GM12878 (cell line): ENCODE measurements around the gene HCN3. TPM values are rescaled to one million over a fixed set of nuclear protein-coding genes. Genes with fewer than 3 reads are reported as not detected.
A peak's percentile ranks its signal among the peaks of the same experiment; 100 is the strongest.

Source experiments
- ATAC-seq: fragments of 200-7000 bp; cut with Tn5 transposase; 3 replicates; pipeline ENCODE4 v1.9.1; 2020; ENCODE audit warnings: mild to moderate bottlenecking, moderate library complexity
- BruUV-seq: library from RNA; stranded (reverse); fragments of 400-500 nt; replicated peaks from 2 replicates; lab custom pipeline; 2021; lab: Mats Ljungman, UMichigan
- CTCF ChIA-PET: fragments of 300-600 bp; sonication (Branson Sonifier 250); formaldehyde crosslinking; extraction: SDS; loops from one replicate; lab custom pipeline; 2021; ENCODE audit warnings: inconsistent platforms; lab: Yijun Ruan, JAX
- POLR2A ChIA-PET: fragments of 350-600 bp; formaldehyde crosslinking; extraction: SDS; loops from one replicate; lab custom pipeline; 2021; ENCODE audit warnings: inconsistent platforms; lab: Charles Lee
- RAD21 ChIA-PET: fragments of 300-600 bp; sonication (Branson Sonifier 250); formaldehyde crosslinking; loops from one replicate; lab custom pipeline; 2023; ENCODE audit warnings: antibody characterized with exemption; ENCODE audit not compliant: unreplicated experiment; lab: Charles Lee
- SMC1A ChIA-PET: fragments of 300-600 bp; sonication (Branson Sonifier 250); formaldehyde crosslinking; loops from one replicate; lab custom pipeline; 2023; ENCODE audit not compliant: unreplicated experiment, uncharacterized antibody; lab: Charles Lee
- DNase-seq: peaks from one replicate; pipeline ENCODE4 v3.0.0-alpha.2; 2011; ENCODE audit warnings: low read depth, low spot score
- FAIRE-seq: peaks from 3 replicates; lab custom pipeline; 2011; peaks lifted over from hg19 to GRCh38; lab: Jason Lieb, UNC
- H2AFZ ChIP-seq: 2 replicates; pipeline ENCODE4 v1.6.0; 2011; ENCODE audit warnings: low read depth, low read length, control low read depth; ENCODE audit not compliant: control insufficient read depth
- H3K27ac ChIP-seq: 2 replicates; pipeline ENCODE4 v1.5.1; 2011; ENCODE audit warnings: control low read depth; ENCODE audit not compliant: control insufficient read depth, insufficient read depth
- H3K27me3 ChIP-seq, 2 experiments: replicated peaks in 1 of 2; 2 replicates each; pipeline versions ENCODE4 v1.6.0 to v1.6.1; 2011; ENCODE audit warnings: low read length in 1 of 2; ENCODE audit not compliant: control insufficient read depth in 2 of 2, insufficient read depth in 2 of 2
- H3K36me3 ChIP-seq, 2 experiments: 2 replicates each; pipeline ENCODE4 v1.5.1; 2011; ENCODE audit warnings: low read length in 1 of 2; ENCODE audit not compliant: control insufficient read depth in 2 of 2, insufficient read depth in 2 of 2
- H3K4me1 ChIP-seq: 2 replicates; pipeline ENCODE4 v1.6.1; 2011; ENCODE audit warnings: mild to moderate bottlenecking, low read length, moderate library complexity, mixed read lengths; ENCODE audit not compliant: control insufficient read depth, insufficient read depth
- H3K4me2 ChIP-seq: 2 replicates; pipeline ENCODE4 v1.6.0; 2011; ENCODE audit warnings: control low read depth; ENCODE audit not compliant: control insufficient read depth, insufficient read depth
- H3K4me3 ChIP-seq: fragments of 200-600 bp; sonication (generic); 2 replicates; pipeline ENCODE4 v1.5.1; 2016
- H3K79me2 ChIP-seq: 2 replicates; pipeline ENCODE4 v1.6.0; 2011; ENCODE audit warnings: low read length; ENCODE audit not compliant: control insufficient read depth, insufficient read depth
- H3K9ac ChIP-seq: 2 replicates; pipeline ENCODE4 v1.8.0; 2011; ENCODE audit warnings: low read length, control low read depth, mixed read lengths; ENCODE audit not compliant: control insufficient read depth, insufficient read depth
- H3K9me3 ChIP-seq: replicated peaks from 3 replicates; pipeline ENCODE4 v1.5.1; 2011; ENCODE audit warnings: mild to moderate bottlenecking, low read length; ENCODE audit not compliant: control insufficient read depth, insufficient read depth
- H4K20me1 ChIP-seq: 2 replicates; pipeline ENCODE4 v1.6.0; 2011; ENCODE audit not compliant: control insufficient read depth, insufficient read depth
- ASH2L ChIP-seq: fragments of 300-600, 200-600 bp; sonication (generic); IDR thresholded peaks from 2 replicates; pipeline ENCODE4 v1.6.1; 2017; ENCODE audit warnings: low read depth, mild to moderate bottlenecking, borderline replicate concordance
- CBX3 ChIP-seq: fragments of 200-600 bp; sonication (generic); IDR thresholded peaks from 2 replicates; pipeline ENCODE4 v1.6.1; 2016; ENCODE audit warnings: low read depth, borderline replicate concordance
- EED ChIP-seq: sonication (generic); IDR thresholded peaks from 2 replicates; pipeline ENCODE4 v1.6.1; 2016; ENCODE audit warnings: antibody characterized with exemption, low read depth
- FOXM1 ChIP-seq: IDR thresholded peaks from 2 replicates; pipeline ENCODE4 v1.6.1; 2012; ENCODE audit warnings: low read depth, mild to moderate bottlenecking, inconsistent platforms, low read length, moderate library complexity
- GABPA ChIP-seq: IDR thresholded peaks from 2 replicates; pipeline ENCODE4 v1.6.1; 2014; ENCODE audit warnings: antibody characterized with exemption, low read depth, mild to moderate bottlenecking, inconsistent platforms
- HDAC2 ChIP-seq: fragments of 200-600 bp; sonication (generic); IDR thresholded peaks from 2 replicates; pipeline ENCODE4 v1.6.1; 2017
- HDGF ChIP-seq: fragments of 450-650 bp; IDR thresholded peaks from 2 replicates; pipeline ENCODE4 v1.6.1; 2016; ENCODE audit warnings: antibody characterized with exemption
- KAT2A ChIP-seq: conservative IDR thresholded peaks from 2 replicates; pipeline ENCODE4 v1.6.1; 2011; ENCODE audit warnings: low read depth, low read length; ENCODE audit not compliant: control insufficient read depth
- MTA2 ChIP-seq: fragments of 450-650 bp; IDR thresholded peaks from 2 replicates; pipeline ENCODE4 v1.6.1; 2016; ENCODE audit warnings: low read depth, mild to moderate bottlenecking, moderate library complexity
- MYB ChIP-seq: fragments of 150-350 bp; IDR thresholded peaks from 2 replicates; pipeline ENCODE4 v1.6.1; 2014; ENCODE audit warnings: mild to moderate bottlenecking, low read depth, low read length, borderline replicate concordance
- NBN ChIP-seq: fragments of 450-650 bp; IDR thresholded peaks from 2 replicates; pipeline ENCODE4 v1.6.1; 2016
- NR2C1 ChIP-seq: fragments of 450-650 bp; IDR thresholded peaks from 2 replicates; pipeline ENCODE4 v1.6.1; 2017; ENCODE audit warnings: antibody characterized with exemption, mild to moderate bottlenecking, moderate library complexity
- PAX5 ChIP-seq: IDR thresholded peaks from 2 replicates; pipeline ENCODE4 v1.6.1; 2011; ENCODE audit warnings: low read depth, low read length, borderline replicate concordance
- RELA ChIP-seq: fragments of 450-650 bp; IDR thresholded peaks from 2 replicates; pipeline ENCODE4 v1.8.0; 2014; ENCODE audit warnings: borderline replicate concordance; ENCODE audit not compliant: partially characterized antibody
- SIN3A ChIP-seq: IDR thresholded peaks from 2 replicates; pipeline ENCODE4 v1.6.1; 2012; ENCODE audit warnings: low read depth, low read length, improper control_type of control experiment
- SIX5 ChIP-seq: IDR thresholded peaks from 2 replicates; pipeline ENCODE4 v1.6.1; 2011; ENCODE audit warnings: mild to moderate bottlenecking, low read depth, low read length, moderate library complexity; ENCODE audit not compliant: severe bottlenecking
- SMAD5 ChIP-seq: IDR thresholded peaks from 2 replicates; pipeline ENCODE4 v1.6.1; 2016; ENCODE audit warnings: antibody characterized with exemption, low read depth
- SP1 ChIP-seq: IDR thresholded peaks from one replicate; pipeline ENCODE4 v1.6.1; 2011; ENCODE audit warnings: low read depth, low read length
- ZBED1 ChIP-seq: IDR thresholded peaks from 2 replicates; pipeline ENCODE4 v1.6.1; 2016; ENCODE audit warnings: borderline replicate concordance
- ZSCAN29 ChIP-seq: fragments of 450-650 bp; IDR thresholded peaks from 2 replicates; pipeline ENCODE4 v1.6.1; 2017; ENCODE audit warnings: mild to moderate bottlenecking, moderate library complexity
- WGBS: methylation state at CpG from one replicate; pipeline ENCODE4 v1.1.6; 2016; ENCODE audit warnings: low lambda C conversion rate; ENCODE audit not compliant: insufficient replicate concordance, insufficient coverage; ENCODE audit errors: missing lambda C conversion rate; 5-methylcytosine and 5-hydroxymethylcytosine counted together
- in situ Hi-C: fragments of 300-500 bp; cut with MboI; formaldehyde crosslinking; loops from 9 replicates; pipeline ENCODE4 v1.14.3; 2018; ENCODE audit warnings: mixed read lengths
- intact Hi-C: fragments of 100-400 bp; cut with micrococcal nuclease; formaldehyde crosslinking; loops from one replicate; pipeline ENCODE4 v1.14.2; 2022; ENCODE audit not compliant: unreplicated experiment
- polyA plus RNA-seq, 11 experiments: library from polyadenylated mRNA; depleted of rRNA in 4 of 11; unstranded in 6 of 11; stranded (reverse) in 5 of 11; fragments of >200 nt; fragmentation: Nextera tagmentation in 4 of 11; fragmentation: Illumina TruSeq in 1 of 11; extraction: Ambion mirVana in 4 of 11; extraction: Trizol in 1 of 11; gene quantifications; 1 replicate in 1 of 11; 2 replicates in 10 of 11; pipeline versions ENCODE4 v1.2.1 to v1.2.3, GENCODE V29; 2011 to 2016; ENCODE audit warnings: inconsistent platforms in 2 of 11, missing spikeins in 2 of 11, low read depth in 1 of 11
- total RNA-seq, 4 experiments: library from RNA; depleted of rRNA in 3 of 4; stranded (reverse); fragments of >200 nt in 3 of 4; fragmentation: Illumina TruSeq in 1 of 4; extraction: Trizol in 1 of 4; gene quantifications; 2 replicates each; pipeline versions ENCODE4 v1.2.1 to v1.2.3, GENCODE V29; 2013 to 2021
- TF ChIP-seq, protein P1 (sequence below): fragments of 450-650 bp; IDR thresholded peaks from 2 replicates; pipeline ENCODE4 v1.6.1; 2017; ENCODE audit warnings: borderline replicate concordance

Gene HCN3
- total and polyA plus RNA-seq, 10 of the 15 experiments (the other 5 are each of a cell fraction or from before 2014, with no cell fraction given), result 0.08 to 4.1 (median 1.8) TPM

DNA sequence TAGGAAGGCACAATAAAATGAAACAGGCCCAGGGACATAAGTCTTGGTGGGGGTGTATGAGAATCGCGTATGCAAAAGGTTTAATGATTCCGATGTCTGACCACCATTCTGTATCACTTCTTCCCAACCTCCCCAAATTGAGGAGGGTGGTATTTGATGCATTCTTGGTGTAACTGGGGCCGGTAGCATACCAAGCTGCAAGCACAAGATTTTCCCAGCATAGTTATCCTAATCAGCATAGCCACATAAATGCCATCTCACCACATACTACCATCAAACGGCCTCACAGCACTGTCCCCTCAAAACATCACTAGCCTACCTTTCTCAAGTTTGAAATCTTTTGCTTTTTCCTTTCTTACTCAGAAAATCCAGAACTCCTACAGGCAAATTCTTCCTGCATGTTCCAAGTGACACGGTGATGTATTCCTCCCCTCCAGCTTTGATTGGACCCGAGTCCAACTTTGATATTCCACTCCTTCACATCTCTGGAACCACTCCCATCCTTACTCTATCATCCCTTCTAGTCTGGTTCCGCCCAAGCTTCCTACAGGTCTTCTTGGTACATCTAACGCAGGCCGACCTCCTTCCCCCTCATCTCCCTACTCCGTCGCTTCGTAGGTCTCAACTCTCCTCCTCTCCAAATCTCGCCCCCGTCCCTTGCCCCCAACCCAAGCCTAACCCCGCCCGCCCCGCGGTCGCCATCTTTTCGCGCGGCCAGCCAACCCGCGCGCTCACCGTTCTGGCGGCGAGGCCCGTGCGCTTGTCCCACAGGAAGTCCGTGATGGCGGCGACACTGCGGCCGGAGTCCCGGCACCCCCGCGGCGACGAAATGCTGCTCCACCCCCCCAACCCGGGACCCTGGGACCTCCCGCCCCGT is 4.6 kb upstream of the HCN3 start:
- peak overlapping the region; percentile 100 for H2AFZ ChIP-seq
- peak overlapping the region; percentile 86 for H3K27ac ChIP-seq
- intact Hi-C loops, result loop anchor here (2.0 kb wide), 1 partner anchor 36 kb away; the partner anchor contains the start of gene FDPS
- SMC1A ChIA-PET, result interaction anchor here (0.8 to 3.3 kb wide), 7 partner anchors 9 to 52 kb away, joined by 3 to 17 read pairs (median 5); no protein-coding TSS in a partner anchor
- H3K9me3 ChIP-seq, result no peaks in the 10 kb centered on the region
- no peaks in the 10 kb centered on the region for H3K27me3 ChIP-seq
- FAIRE-seq, result no peak
- peak overlapping the region; percentile 79 for H3K9ac ChIP-seq
- CTCF ChIA-PET, result interaction anchor here (0.5 to 8.6 kb wide), 9 partner anchors 9 to 455 kb away, joined by 3 to 80 read pairs (median 3); partner anchors contain the start of genes KRTCAP2, RUSC1 and SCAMP3
- H3K4me3 ChIP-seq, result peak overlapping the region; percentile 83
- RAD21 ChIA-PET, result interaction anchor here (1.0 to 3.0 kb wide), 10 partner anchors 11 to 232 kb away, joined by 3 to 13 read pairs (median 6); partner anchors contain the start of gene FDPS
- peak overlapping the region; percentile 97 for H3K4me2 ChIP-seq
- 6% methylated on average over 22 of the region's 44 CpGs for whole genome bisulfite sequencing
- in situ Hi-C loops, result no loop called here
- H4K20me1 ChIP-seq, result no peaks in the 10 kb centered on the region
- POLR2A ChIA-PET, result interaction anchor here (0.7 to 4.5 kb wide), 13 partner anchors 9 to 908 kb away, joined by 3 to 41 read pairs (median 5); partner anchors contain the start of genes FDPS, KRTCAP2, SCAMP3 and TRIM46
- DNase-seq, result no peak
- BruUV-seq, result TSS peak; percentile 88
- peak; percentile 66 for ATAC-seq
- H3K4me1 ChIP-seq, result peaks cover 10% of the 10 kb centered on the region
- peaks cover 30% of the 10 kb centered on the region for H3K79me2 ChIP-seq
- H3K36me3 ChIP-seq, result peaks cover 23% of the 10 kb centered on the region in 2 experiments
- TF ChIP-seq PAX5 (no peak), GABPA (no peak), HDGF (0 out of 2 replicates have a peak, but pooled peaks have one; percentile 31), NR2C1 (no peak), MTA2 (no peak), ZBED1 (no peak), SP1 (no peak), ASH2L (0 out of 2 replicates have a peak, but pooled peaks have one; percentile 54), SIX5 (no peak), FOXM1 (no peak), MYB (no peak), EED (no peak), KAT2A (no peak), HDAC2 (no peak), NBN (no peak), RELA (no peak), CBX3 (no peak), SMAD5 (no peak), SIN3A (no peak), ZSCAN29 (no peak)
- TF ChIP-seq, protein P1, sequence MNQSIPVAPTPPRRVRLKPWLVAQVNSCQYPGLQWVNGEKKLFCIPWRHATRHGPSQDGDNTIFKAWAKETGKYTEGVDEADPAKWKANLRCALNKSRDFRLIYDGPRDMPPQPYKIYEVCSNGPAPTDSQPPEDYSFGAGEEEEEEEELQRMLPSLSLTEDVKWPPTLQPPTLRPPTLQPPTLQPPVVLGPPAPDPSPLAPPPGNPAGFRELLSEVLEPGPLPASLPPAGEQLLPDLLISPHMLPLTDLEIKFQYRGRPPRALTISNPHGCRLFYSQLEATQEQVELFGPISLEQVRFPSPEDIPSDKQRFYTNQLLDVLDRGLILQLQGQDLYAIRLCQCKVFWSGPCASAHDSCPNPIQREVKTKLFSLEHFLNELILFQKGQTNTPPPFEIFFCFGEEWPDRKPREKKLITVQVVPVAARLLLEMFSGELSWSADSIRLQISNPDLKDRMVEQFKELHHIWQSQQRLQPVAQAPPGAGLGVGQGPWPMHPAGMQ, result no peak
